ENCODE measurements around the gene KRT82.
A peak's percentile ranks its signal among the peaks of the same experiment; 100 is the strongest.

Gene KRT82

GRCh38 chr12:52363111-52363679, 42.9 kb downstream of the KRT82 start:
- no peak for DNase-seq (ENCODE audit: low read depth)
- no peak overlapping the region for H3K4me3 ChIP-seq (ENCODE audit: low read depth, low read length)
- no peak for TF ChIP-seq CTCF (IDR thresholded peaks at IDR 0.05; ENCODE audit: control insufficient read depth, extremely low read depth, insufficient read depth)

- 0 out of 2 replicates have a peak, but pooled peaks have one; percentile 14 for TF ChIP-seq CTCF (IDR thresholded peaks at IDR 0.05; ENCODE audit: control insufficient read depth, extremely low read depth, insufficient read depth)
- DNase-seq (ENCODE audit: low read depth), result no peak
- H3K4me3 ChIP-seq (ENCODE audit: low read depth, low read length), result no peak overlapping the region
Observed at GRCh38 chr12:52362118-52362726, 43.9 kb downstream of the KRT82 start.

- no peak for DNase-seq (ENCODE audit: low read depth)
- H3K4me3 ChIP-seq (ENCODE audit: low read depth, low read length), result no peak overlapping the region
- no peak for TF ChIP-seq CTCF (IDR thresholded peaks at IDR 0.05; ENCODE audit: control insufficient read depth, extremely low read depth, insufficient read depth)
Observed at GRCh38 chr12:52361553-52361952, 44.6 kb downstream of the KRT82 start.

- DNase-seq (ENCODE audit: low read depth), result peak; percentile 35
- no peak for TF ChIP-seq CTCF (IDR thresholded peaks at IDR 0.05; ENCODE audit: control insufficient read depth, extremely low read depth, insufficient read depth)
- H3K4me3 ChIP-seq (ENCODE audit: low read depth, low read length), result no peak overlapping the region
Observed at GRCh38 chr12:52360663-52361271, 45.4 kb downstream of the KRT82 start.

- no peak overlapping the region for H3K4me3 ChIP-seq (ENCODE audit: low read depth, low read length)
- TF ChIP-seq CTCF (IDR thresholded peaks at IDR 0.05; ENCODE audit: control insufficient read depth, extremely low read depth, insufficient read depth), result no peak
- DNase-seq (ENCODE audit: low read depth), result no peak
Observed at GRCh38 chr12:52360106-52360662, 46.0 kb downstream of the KRT82 start.

- H3K4me3 ChIP-seq (ENCODE audit: low read depth, low read length), result no peak overlapping the region
- DNase-seq (ENCODE audit: low read depth), result no peak
- no peak for TF ChIP-seq CTCF (IDR thresholded peaks at IDR 0.05; ENCODE audit: control insufficient read depth, extremely low read depth, insufficient read depth)
Observed at GRCh38 chr12:52359621-52360061, 46.5 kb downstream of the KRT82 start.

Data from LNCaP clone FGC (cell line).